ENCODE results near the gene BCL11B. TPM values are rescaled to one million over a fixed set of nuclear protein-coding genes. Genes with fewer than 3 reads are reported as not detected.

BCL11B gene
- total and polyA plus RNA-seq, 9 of the 15 experiments (the other 6 are each of a cell fraction or from before 2014, with no cell fraction given): 0.09 TPM; not detected in 8

DNA sequence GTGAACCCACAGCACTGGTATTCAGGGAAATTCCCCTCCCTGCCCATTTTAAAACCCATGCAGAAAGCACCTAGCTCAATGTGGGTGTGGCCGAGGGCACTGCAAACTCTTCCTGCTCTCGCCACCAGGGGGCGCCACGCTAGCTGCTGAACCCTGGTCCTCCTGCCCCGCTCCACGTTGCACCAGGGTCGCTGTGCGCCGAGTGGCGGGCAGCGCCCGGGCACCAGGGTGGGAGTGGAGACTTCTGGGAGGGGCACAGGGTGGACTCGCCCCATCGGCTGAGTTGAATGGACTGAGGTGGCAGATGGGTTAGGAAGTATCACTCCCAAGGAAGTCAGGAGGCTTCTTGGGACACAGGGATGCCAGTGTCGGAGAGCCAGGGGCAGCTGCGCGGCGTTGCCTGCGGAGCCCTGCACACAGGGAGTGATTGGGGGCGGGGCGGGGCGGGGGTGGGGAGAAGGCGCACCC is 48.1 kb upstream of the BCL11B start (continued):
- no peak for TF ChIP-seq STAG1 (CRISPR knock-in tag; IDR thresholded peaks at IDR 0.05; ENCODE audit: borderline replicate concordance)
- TF ChIP-seq ZNF695 (CRISPR knock-in tag; IDR thresholded peaks at IDR 0.05): no peak
- TF ChIP-seq, protein P1, sequence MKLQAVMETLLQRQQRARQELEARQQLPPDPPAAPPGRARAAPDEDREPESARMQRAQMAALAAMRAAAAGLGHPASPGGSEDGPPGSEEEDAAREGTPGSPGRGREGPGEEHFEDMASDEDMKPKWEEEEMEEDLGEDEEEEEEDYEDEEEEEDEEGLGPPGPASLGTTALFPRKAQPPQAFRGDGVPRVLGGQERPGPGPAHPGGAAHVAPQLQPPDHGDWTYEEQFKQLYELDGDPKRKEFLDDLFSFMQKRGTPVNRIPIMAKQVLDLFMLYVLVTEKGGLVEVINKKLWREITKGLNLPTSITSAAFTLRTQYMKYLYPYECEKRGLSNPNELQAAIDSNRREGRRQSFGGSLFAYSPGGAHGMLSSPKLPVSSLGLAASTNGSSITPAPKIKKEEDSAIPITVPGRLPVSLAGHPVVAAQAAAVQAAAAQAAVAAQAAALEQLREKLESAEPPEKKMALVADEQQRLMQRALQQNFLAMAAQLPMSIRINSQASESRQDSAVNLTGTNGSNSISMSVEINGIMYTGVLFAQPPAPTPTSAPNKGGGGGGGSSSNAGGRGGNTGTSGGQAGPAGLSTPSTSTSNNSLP (IDR thresholded peaks at IDR 0.05; ENCODE audit: borderline replicate concordance, low read depth, low read length): no peak
- TF ChIP-seq, protein P2, sequence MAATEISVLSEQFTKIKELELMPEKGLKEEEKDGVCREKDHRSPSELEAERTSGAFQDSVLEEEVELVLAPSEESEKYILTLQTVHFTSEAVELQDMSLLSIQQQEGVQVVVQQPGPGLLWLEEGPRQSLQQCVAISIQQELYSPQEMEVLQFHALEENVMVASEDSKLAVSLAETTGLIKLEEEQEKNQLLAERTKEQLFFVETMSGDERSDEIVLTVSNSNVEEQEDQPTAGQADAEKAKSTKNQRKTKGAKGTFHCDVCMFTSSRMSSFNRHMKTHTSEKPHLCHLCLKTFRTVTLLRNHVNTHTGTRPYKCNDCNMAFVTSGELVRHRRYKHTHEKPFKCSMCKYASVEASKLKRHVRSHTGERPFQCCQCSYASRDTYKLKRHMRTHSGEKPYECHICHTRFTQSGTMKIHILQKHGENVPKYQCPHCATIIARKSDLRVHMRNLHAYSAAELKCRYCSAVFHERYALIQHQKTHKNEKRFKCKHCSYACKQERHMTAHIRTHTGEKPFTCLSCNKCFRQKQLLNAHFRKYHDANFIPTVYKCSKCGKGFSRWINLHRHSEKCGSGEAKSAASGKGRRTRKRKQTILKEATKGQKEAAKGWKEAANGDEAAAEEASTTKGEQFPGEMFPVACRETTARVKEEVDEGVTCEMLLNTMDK (IDR thresholded peaks at IDR 0.05; ENCODE audit: borderline replicate concordance, insufficient read depth, low read depth, low read length, poor library complexity, severe bottlenecking): peak; percentile 34
- no peak for TF ChIP-seq ZFX (CRISPR knock-in tag; IDR thresholded peaks at IDR 0.05)
- TF ChIP-seq CBX3 (IDR thresholded peaks at IDR 0.05; ENCODE audit: borderline replicate concordance in 1 of 2, low read length in 2 of 2): no peak
- TF ChIP-seq PYGO2 (tag; IDR thresholded peaks at IDR 0.05): no peak
- TF ChIP-seq SMC3 (conservative IDR thresholded peaks at IDR 0.05; ENCODE audit: insufficient read depth, low read depth, low read length): peak; percentile 59
- TF ChIP-seq, protein P3, sequence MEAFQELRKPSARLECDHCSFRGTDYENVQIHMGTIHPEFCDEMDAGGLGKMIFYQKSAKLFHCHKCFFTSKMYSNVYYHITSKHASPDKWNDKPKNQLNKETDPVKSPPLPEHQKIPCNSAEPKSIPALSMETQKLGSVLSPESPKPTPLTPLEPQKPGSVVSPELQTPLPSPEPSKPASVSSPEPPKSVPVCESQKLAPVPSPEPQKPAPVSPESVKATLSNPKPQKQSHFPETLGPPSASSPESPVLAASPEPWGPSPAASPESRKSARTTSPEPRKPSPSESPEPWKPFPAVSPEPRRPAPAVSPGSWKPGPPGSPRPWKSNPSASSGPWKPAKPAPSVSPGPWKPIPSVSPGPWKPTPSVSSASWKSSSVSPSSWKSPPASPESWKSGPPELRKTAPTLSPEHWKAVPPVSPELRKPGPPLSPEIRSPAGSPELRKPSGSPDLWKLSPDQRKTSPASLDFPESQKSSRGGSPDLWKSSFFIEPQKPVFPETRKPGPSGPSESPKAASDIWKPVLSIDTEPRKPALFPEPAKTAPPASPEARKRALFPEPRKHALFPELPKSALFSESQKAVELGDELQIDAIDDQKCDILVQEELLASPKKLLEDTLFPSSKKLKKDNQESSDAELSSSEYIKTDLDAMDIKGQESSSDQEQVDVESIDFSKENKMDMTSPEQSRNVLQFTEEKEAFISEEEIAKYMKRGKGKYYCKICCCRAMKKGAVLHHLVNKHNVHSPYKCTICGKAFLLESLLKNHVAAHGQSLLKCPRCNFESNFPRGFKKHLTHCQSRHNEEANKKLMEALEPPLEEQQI (IDR thresholded peaks at IDR 0.05): no peak
- no peak for TF ChIP-seq OTX1 (CRISPR knock-in tag; IDR thresholded peaks at IDR 0.05)
- TF ChIP-seq, protein P4, sequence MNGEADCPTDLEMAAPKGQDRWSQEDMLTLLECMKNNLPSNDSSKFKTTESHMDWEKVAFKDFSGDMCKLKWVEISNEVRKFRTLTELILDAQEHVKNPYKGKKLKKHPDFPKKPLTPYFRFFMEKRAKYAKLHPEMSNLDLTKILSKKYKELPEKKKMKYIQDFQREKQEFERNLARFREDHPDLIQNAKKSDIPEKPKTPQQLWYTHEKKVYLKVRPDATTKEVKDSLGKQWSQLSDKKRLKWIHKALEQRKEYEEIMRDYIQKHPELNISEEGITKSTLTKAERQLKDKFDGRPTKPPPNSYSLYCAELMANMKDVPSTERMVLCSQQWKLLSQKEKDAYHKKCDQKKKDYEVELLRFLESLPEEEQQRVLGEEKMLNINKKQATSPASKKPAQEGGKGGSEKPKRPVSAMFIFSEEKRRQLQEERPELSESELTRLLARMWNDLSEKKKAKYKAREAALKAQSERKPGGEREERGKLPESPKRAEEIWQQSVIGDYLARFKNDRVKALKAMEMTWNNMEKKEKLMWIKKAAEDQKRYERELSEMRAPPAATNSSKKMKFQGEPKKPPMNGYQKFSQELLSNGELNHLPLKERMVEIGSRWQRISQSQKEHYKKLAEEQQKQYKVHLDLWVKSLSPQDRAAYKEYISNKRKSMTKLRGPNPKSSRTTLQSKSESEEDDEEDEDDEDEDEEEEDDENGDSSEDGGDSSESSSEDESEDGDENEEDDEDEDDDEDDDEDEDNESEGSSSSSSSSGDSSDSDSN (IDR thresholded peaks at IDR 0.05; ENCODE audit: borderline replicate concordance in 1 of 2, low read depth in 2 of 2, low read length in 2 of 2): no peak
- TF ChIP-seq, protein P5, sequence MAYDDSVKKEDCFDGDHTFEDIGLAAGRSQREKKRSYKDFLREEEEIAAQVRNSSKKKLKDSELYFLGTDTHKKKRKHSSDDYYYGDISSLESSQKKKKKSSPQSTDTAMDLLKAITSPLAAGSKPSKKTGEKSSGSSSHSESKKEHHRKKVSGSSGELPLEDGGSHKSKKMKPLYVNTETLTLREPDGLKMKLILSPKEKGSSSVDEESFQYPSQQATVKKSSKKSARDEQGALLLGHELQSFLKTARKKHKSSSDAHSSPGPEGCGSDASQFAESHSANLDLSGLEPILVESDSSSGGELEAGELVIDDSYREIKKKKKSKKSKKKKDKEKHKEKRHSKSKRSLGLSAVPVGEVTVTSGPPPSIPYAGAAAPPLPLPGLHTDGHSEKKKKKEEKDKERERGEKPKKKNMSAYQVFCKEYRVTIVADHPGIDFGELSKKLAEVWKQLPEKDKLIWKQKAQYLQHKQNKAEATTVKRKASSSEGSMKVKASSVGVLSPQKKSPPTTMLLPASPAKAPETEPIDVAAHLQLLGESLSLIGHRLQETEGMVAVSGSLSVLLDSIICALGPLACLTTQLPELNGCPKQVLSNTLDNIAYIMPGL (CRISPR knock-in tag; IDR thresholded peaks at IDR 0.05): no peak
